A549 (cell line): ENCODE data around the gene ARHGAP25.

Source experiments
- BHLHE40 ChIP-seq: IDR thresholded peaks from 2 replicates; pipeline ENCODE4 v1.6.1; 2012; ENCODE audit warnings: low read depth, low read length, inconsistent platforms
- CBX8 ChIP-seq: fragments of 200-600 bp; sonication (generic); IDR thresholded peaks from 2 replicates; pipeline ENCODE4 v1.6.1; 2016
- CTCF ChIP-seq: fragments of >200 bp; sonication (Bioruptor Twin); formaldehyde crosslinking; IDR thresholded peaks from 3 replicates; pipeline ENCODE4 v1.5.1; 2016
- ELK1 ChIP-seq: fragments of 150-350 bp; IDR thresholded peaks from 2 replicates; pipeline ENCODE4 v1.6.1; 2014; ENCODE audit warnings: low read depth, mild to moderate bottlenecking, low read length
- FOSB ChIP-seq: fragments of 250-450 bp; sonication (Bioruptor Pico); IDR thresholded peaks from 2 replicates; pipeline ENCODE4 v1.5.0; 2020; ENCODE audit warnings: mild to moderate bottlenecking, moderate library complexity
- MAZ ChIP-seq: fragments of 150-350 bp; IDR thresholded peaks from 2 replicates; pipeline ENCODE4 v1.6.1; 2014; ENCODE audit warnings: antibody characterized with exemption, low read depth, low read length, borderline replicate concordance
- POLR2AphosphoS2 ChIP-seq: conservative IDR thresholded peaks from 2 replicates; pipeline ENCODE4 v1.6.1; 2012; ENCODE audit warnings: low read length, improper control_type of control experiment, inconsistent platforms
- RFX5 ChIP-seq: fragments of 450-650 bp; IDR thresholded peaks from 2 replicates; pipeline ENCODE4 v1.7.1; 2014; ENCODE audit warnings: antibody characterized with exemption, mild to moderate bottlenecking, moderate library complexity
- ZFP36 ChIP-seq: fragments of 450-650 bp; IDR thresholded peaks from 2 replicates; pipeline ENCODE4 v1.6.1; 2014; ENCODE audit warnings: borderline replicate concordance; ENCODE audit not compliant: partially characterized antibody

- TF ChIP-seq BHLHE40: no peak
- no peak for TF ChIP-seq CBX8
- no peak for TF ChIP-seq ELK1
- no peak for TF ChIP-seq ZFP36
- TF ChIP-seq CTCF: no peak
- no peak for TF ChIP-seq POLR2AphosphoS2
- TF ChIP-seq FOSB (CRISPR knock-in tag): no peak
- TF ChIP-seq RFX5: no peak
- TF ChIP-seq MAZ: no peak
Observed at GRCh38 chr2:68860111-68860510, 125.5 kb downstream of the ARHGAP25 start.
